PFSK-1 (cell line): ENCODE results near the gene C16orf96.

ENCODE experiments used
- FOXP2 ChIP-seq: optimal IDR thresholded peaks from 2 replicates; pipeline ENCODE3; 2011; ENCODE audit warnings: borderline replicate concordance, control low read depth, inconsistent platforms; ENCODE audit not compliant: insufficient read depth; ENCODE audit errors: extremely low read length, extremely low read depth
- POLR2AphosphoS5 ChIP-seq: IDR thresholded peaks from 2 replicates; pipeline ENCODE4 v1.6.1; 2012; ENCODE audit warnings: low read depth, mild to moderate bottlenecking, control low read depth, low read length, moderate library complexity

GRCh38 chr16:4617880-4618279 lies 61.7 kb downstream of the C16orf96 start:
- TF ChIP-seq POLR2AphosphoS5 = no peak
- no peak for TF ChIP-seq FOXP2
